NOMO-1 (cell line): Measurements from ENCODE around the gene MYPOP.

Experiments
- DNase-seq, 2 experiments: peaks; one replicate each; lab custom pipeline; 2025; ENCODE audit not compliant: unreplicated experiment in 2 of 2; lab: John Stamatoyannopoulos, UW

MYPOP gene

GRCh38 chr19:45901912-45902650 lies at the start of gene MYPOP:
Gene MYPOP (minus strand): TSS chr19:45902613. CDS start chr19:45901773, 840 bp downstream.
- no peak for DNase-seq

- DNase-seq, result no peak
These were observed 45.5 kb upstream of the MYPOP start for GRCh38 chr19:45947926-45948325.

GRCh38 chr19:45940515-45940805 lies 38.0 kb upstream of the MYPOP start:
- DNase-seq, result no peak

GRCh38 chr19:45939792-45940514 lies 37.5 kb upstream of the MYPOP start:
- DNase-seq, result no peak

GRCh38 chr19:45938733-45939319 lies 36.4 kb upstream of the MYPOP start:
- no peak for DNase-seq

GRCh38 chr19:45935267-45935666 lies 32.9 kb upstream of the MYPOP start:
- no peak for DNase-seq

GRCh38 chr19:45934551-45935230 lies 32.3 kb upstream of the MYPOP start:
- DNase-seq, result no peak

GRCh38 chr19:45933759-45934158 lies 31.3 kb upstream of the MYPOP start:
- DNase-seq, result no peak

GRCh38 chr19:45931055-45931454 lies 28.6 kb upstream of the MYPOP start:
- no peak for DNase-seq

GRCh38 chr19:45929247-45929646 lies 26.8 kb upstream of the MYPOP start:
- no peak for DNase-seq

GRCh38 chr19:45927565-45928261 lies 25.3 kb upstream of the MYPOP start:
- peak; percentile 86 to 90 for DNase-seq

- no peak for DNase-seq
These were observed 22.6 kb upstream of the MYPOP start for GRCh38 chr19:45924891-45925447.

GRCh38 chr19:45922281-45922680 lies 19.9 kb upstream of the MYPOP start:
- no peak for DNase-seq

GRCh38 chr19:45920458-45920857 lies 18.0 kb upstream of the MYPOP start:
- DNase-seq, result peak; percentile 6 to 39

GRCh38 chr19:45919678-45920077 lies 17.3 kb upstream of the MYPOP start:
- DNase-seq, result no peak

GRCh38 chr19:45918721-45919120 lies 16.3 kb upstream of the MYPOP start:
- no peak for DNase-seq

GRCh38 chr19:45917421-45918091 lies 15.1 kb upstream of the MYPOP start:
- no peak for DNase-seq

- no peak for DNase-seq
These were observed 11.7 kb upstream of the MYPOP start, which contains the start of gene NANOS2 for GRCh38 chr19:45913874-45914830. Gene NANOS2 (minus strand): TSS chr19:45914778. CDS start chr19:45914693, 85 bp downstream.

- DNase-seq, result no peak
These were observed 8.9 kb upstream of the MYPOP start for GRCh38 chr19:45911291-45911690.
